Body of pancreas (tissue), 4 donors: ENCODE results near the gene BAZ2B. TPM values are rescaled to one million over a fixed set of nuclear protein-coding genes. Genes with fewer than 3 reads are reported as not detected.

Experiments used
- ATAC-seq: fragments of 150-250 bp; one replicate; pipeline ENCODE4 v1.9.1; 2016
- DNase-seq, 4 donors: peaks; one replicate each; pipeline ENCODE4 v3.0.0-alpha.2; 2019
- H3K27ac ChIP-seq, 4 donors: fragments of 200-600 bp; sonication (generic); 1 replicate in 3 of 4; 2 replicates in 1 of 4; pipeline versions ENCODE4 v1.5.1 to v1.6.1; 2016 to 2019; ENCODE audit warnings: mild to moderate bottlenecking in 1 of 4, mixed read lengths in 1 of 4, moderate library complexity in 1 of 4
- H3K27me3 ChIP-seq, 2 donors: fragments of 200-600 bp; sonication (generic); one replicate each; pipeline ENCODE4 v1.6.0; 2016; ENCODE audit warnings: mild to moderate bottlenecking in 1 of 2
- H3K36me3 ChIP-seq, 2 donors: fragments of 200-600 bp; sonication (generic); replicated peaks in 1 of 2; 2 replicates each; pipeline ENCODE4 v1.5.1; 2016; ENCODE audit warnings: low read depth in 2 of 2; ENCODE audit not compliant: insufficient read depth in 1 of 2
- H3K4me1 ChIP-seq: fragments of 200-600 bp; sonication (generic); one replicate; pipeline ENCODE4 v1.6.0; 2016
- H3K4me3 ChIP-seq, 2 donors: fragments of 200-600 bp; sonication (generic); 1 replicate in 1 of 2; 2 replicates in 1 of 2; pipeline ENCODE4 v1.5.1; 2016 to 2019
- H3K9me3 ChIP-seq, 3 donors: fragments of 200-600 bp; sonication (generic); 1 replicate in 2 of 3; 2 replicates in 1 of 3; pipeline ENCODE4 v1.5.1; 2016
- POLR2A ChIP-seq, 3 donors: fragments of 450-650 bp; IDR thresholded peaks; one replicate each; pipeline ENCODE4 v1.6.1; 2016; ENCODE audit warnings: antibody characterized with exemption in 3 of 3, mild to moderate bottlenecking in 2 of 3
- WGBS, 2 donors: methylation state at CpG; one replicate each; pipeline ENCODE4 v1.1.5; 2017; 5-methylcytosine and 5-hydroxymethylcytosine counted together
- intact Hi-C: fragments of 100-400 bp; cut with DNase I; formaldehyde crosslinking; loops from one replicate; pipeline ENCODE4 v1.15.1; 2023
- total RNA-seq, 2 donors: library from RNA; depleted of rRNA; stranded (reverse); fragments of >200 nt; gene quantifications; one replicate each; pipeline ENCODE4 v1.1.0, GENCODE V29; 2016
- TF ChIP-seq, protein P1 (sequence below), 7 experiments: fragments of 450-650 bp in 4 of 7; fragments of 200-600 bp in 3 of 7; sonication (generic) in 3 of 7; IDR thresholded peaks; one replicate each; pipeline ENCODE4 v1.5.1; 2016 to 2019; ENCODE audit warnings: antibody characterized with exemption in 7 of 7

BAZ2B gene
- total RNA-seq, 2 donors from 2014 or later = 62.5 to 104 TPM

DNA sequence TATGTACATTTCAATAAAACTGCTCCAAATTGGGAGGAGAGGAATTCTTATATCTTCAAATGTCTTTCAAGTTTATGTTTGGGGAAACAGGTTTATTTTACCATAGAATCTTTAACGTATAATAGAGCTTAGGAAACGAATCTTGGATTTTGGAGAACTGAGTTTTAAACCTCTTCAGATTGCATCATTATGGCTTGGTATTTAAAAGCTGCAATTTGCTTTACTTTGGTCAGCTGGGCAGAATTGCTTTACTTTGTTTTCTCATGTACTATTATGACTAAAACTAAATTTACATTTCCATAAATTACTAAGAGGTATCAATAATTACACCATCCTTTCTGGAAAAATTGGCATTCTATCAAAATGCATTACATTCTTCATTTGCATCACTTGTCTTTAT, 54.6 kb downstream of the BAZ2B start:
- no peak for DNase-seq
- intact Hi-C loops = no loop called here
- WGBS, 2 donors = 84 to 87% methylated on average over 2 of the region's 2 CpGs

DNA sequence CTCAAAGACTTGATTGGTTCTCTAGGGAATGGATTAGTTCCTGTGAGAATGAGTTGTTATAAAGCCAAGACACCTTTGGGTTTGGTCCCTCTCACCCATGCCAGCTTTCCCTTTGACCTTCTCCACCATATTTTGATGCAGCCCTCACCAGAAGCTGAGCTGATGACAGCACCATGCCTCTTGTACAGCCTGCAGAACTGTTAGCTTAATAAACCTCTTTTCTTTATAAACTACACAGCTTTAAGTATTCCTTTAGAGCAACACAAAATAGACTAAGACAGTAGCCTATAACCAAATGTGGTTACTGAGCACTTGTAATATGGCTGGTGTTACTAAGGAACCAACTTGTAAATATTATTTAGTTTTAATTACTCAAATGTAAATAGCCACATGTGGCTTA, 55.1 kb downstream of the BAZ2B start:
- no peak for DNase-seq
- no peaks in the 10 kb centered on the region for H3K27me3 ChIP-seq
- no peak for TF ChIP-seq POLR2A (IDR thresholded peaks at IDR 0.05)
- TF ChIP-seq, protein P1, sequence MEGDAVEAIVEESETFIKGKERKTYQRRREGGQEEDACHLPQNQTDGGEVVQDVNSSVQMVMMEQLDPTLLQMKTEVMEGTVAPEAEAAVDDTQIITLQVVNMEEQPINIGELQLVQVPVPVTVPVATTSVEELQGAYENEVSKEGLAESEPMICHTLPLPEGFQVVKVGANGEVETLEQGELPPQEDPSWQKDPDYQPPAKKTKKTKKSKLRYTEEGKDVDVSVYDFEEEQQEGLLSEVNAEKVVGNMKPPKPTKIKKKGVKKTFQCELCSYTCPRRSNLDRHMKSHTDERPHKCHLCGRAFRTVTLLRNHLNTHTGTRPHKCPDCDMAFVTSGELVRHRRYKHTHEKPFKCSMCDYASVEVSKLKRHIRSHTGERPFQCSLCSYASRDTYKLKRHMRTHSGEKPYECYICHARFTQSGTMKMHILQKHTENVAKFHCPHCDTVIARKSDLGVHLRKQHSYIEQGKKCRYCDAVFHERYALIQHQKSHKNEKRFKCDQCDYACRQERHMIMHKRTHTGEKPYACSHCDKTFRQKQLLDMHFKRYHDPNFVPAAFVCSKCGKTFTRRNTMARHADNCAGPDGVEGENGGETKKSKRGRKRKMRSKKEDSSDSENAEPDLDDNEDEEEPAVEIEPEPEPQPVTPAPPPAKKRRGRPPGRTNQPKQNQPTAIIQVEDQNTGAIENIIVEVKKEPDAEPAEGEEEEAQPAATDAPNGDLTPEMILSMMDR (IDR thresholded peaks at IDR 0.05) = no peak
- no peak overlapping the region for H3K27ac ChIP-seq
- no peaks in the 10 kb centered on the region for H3K9me3 ChIP-seq
- intact Hi-C loops = no loop called here
- H3K36me3 ChIP-seq = no peaks in the 10 kb centered on the region
- H3K4me3 ChIP-seq = no peak overlapping the region
- no peaks in the 10 kb centered on the region for H3K4me1 ChIP-seq
- ATAC-seq = no peak

More for the DNA sequence above, 54.6 kb downstream of the BAZ2B start:
- ATAC-seq = no peak
- H3K9me3 ChIP-seq = no peaks in the 10 kb centered on the region
- no peaks in the 10 kb centered on the region for H3K27me3 ChIP-seq
- no peaks in the 10 kb centered on the region for H3K4me1 ChIP-seq
- TF ChIP-seq POLR2A (IDR thresholded peaks at IDR 0.05) = no peak
- TF ChIP-seq, protein P1 (IDR thresholded peaks at IDR 0.05) = no peak
- no peak overlapping the region for H3K27ac ChIP-seq
- no peaks in the 10 kb centered on the region for H3K36me3 ChIP-seq
- no peak overlapping the region for H3K4me3 ChIP-seq

DNA sequence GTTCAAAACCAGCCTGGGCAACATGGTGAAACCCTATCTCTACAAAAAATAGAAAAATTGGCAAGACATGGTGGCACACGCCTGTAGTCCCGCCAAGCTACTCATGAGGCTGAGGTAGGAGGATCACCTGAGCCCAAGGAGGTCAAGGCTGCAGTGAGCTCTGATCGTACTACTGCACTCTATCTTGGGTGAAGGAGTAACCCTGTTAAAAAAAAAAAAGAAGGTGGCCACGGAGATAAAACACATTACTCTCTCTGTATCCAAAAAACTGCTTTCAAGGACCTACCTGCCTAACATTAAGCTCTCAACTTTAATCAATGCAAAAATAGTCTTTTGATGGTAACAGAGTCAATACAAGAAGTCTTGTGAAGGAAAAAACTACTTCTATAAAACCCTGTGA, 57.3 kb downstream of the BAZ2B start:
- 63 to 88% methylated on average over 4 of the region's 4 CpGs for WGBS, 2 donors
- Histone ChIP-seq H3K4me1 (no peaks in the 10 kb centered on the region), H3K9me3 (no peaks in the 10 kb centered on the region), H3K27ac (no peak overlapping the region), H3K4me3 (no peak overlapping the region), H3K27me3 (no peaks in the 10 kb centered on the region), H3K36me3 (no peaks in the 10 kb centered on the region)
- no peak for ATAC-seq
- TF ChIP-seq, protein P1 (IDR thresholded peaks at IDR 0.05) = no peak
- TF ChIP-seq POLR2A (IDR thresholded peaks at IDR 0.05) = no peak
- intact Hi-C loops = no loop called here
- DNase-seq = no peak

DNA sequence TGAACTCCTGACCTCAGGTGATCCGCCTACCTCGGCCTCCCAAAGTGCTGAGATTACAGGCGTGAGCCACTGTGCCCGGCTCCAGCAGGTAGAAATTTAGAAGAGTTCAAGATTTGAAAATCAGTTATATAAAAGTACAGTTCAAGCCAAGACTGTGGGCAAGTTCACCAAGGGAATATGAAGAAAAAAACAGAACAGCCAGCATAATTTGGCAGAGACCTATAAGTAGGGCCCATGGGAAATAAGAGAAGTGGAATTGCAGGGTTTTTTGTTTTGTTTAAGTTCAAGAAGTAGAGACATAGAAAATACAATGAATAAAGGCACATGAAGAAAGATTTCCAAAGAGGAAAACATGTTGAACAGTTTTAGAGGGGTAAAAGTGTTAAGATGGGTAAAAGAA, 57.9 kb downstream of the BAZ2B start:
- WGBS, 2 donors = 98 to 100% methylated on average over 4 of the region's 4 CpGs
- TF ChIP-seq, protein P1 (IDR thresholded peaks at IDR 0.05) = no peak
- TF ChIP-seq POLR2A (IDR thresholded peaks at IDR 0.05) = no peak
- no peak overlapping the region for H3K4me3 ChIP-seq
- no peaks in the 10 kb centered on the region for H3K9me3 ChIP-seq
- no peak for ATAC-seq
- no peaks in the 10 kb centered on the region for H3K36me3 ChIP-seq
- H3K27ac ChIP-seq = no peak overlapping the region
- H3K27me3 ChIP-seq = no peaks in the 10 kb centered on the region
- no peaks in the 10 kb centered on the region for H3K4me1 ChIP-seq
- DNase-seq = no peak
- intact Hi-C loops = no loop called here

DNA sequence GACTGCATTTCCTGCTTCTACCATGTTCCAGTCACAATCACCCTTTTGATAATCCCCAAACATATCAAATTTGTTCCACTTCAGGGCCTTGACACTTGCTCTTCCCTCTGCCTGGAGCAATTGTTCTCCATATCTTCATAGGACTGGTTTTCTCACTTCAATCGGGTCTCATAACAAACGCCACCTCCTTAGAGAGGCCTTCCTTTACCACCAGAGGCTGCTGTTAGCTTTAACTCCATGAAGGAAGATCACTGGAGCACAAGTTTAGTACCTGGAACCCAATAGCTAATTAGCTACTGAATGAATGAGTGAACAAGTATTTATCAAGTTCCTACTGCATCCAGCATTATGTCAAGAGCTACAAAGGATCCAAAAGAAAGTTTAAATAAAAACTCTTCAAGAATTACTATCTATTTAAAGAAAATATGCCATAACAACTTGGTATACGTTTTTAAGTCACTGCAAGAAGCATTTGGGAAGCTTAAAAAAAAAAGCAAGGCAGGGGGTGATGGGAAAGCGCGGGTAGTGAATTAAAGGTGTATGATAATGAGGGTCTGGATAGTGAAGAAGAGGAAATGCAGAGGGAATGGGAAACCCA, 58.8 kb downstream of the BAZ2B start:
- DNase-seq (peak in 2 of 4 donors; percentile 15 to 28), ATAC-seq (no peak)
- no peak overlapping the region for H3K27ac ChIP-seq
- WGBS, 2 donors = 56 to 66% methylated on average over 5 of the region's 5 CpGs
- intact Hi-C loops = no loop called here
- no peaks in the 10 kb centered on the region for H3K36me3 ChIP-seq
- H3K4me1 ChIP-seq = no peaks in the 10 kb centered on the region
- no peaks in the 10 kb centered on the region for H3K9me3 ChIP-seq
- H3K4me3 ChIP-seq = no peak overlapping the region
- TF ChIP-seq, protein P1 (IDR thresholded peaks at IDR 0.05) = peak in 6 of 7 experiments; percentile 10 to 64 (median 40)
- no peak for TF ChIP-seq POLR2A (IDR thresholded peaks at IDR 0.05)
- H3K27me3 ChIP-seq = no peaks in the 10 kb centered on the region
